ENCODE measurements around the gene CYP2W1.

The CYP2W1 gene

GRCh38 chr7:1005303-1005702 lies 22.3 kb downstream of the CYP2W1 start:
- TF ChIP-seq CTCF (IDR thresholded peaks at IDR 0.05; ENCODE audit: low read length, missing control alignments), result no peak
- no peak for DNase-seq (ENCODE audit: low read depth)
- H3K4me3 ChIP-seq (replicated peaks; ENCODE audit: low read depth, low read length), result no peak overlapping the region

GRCh38 chr7:1007901-1008300 lies 24.9 kb downstream of the CYP2W1 start:
- no peak overlapping the region for H3K4me3 ChIP-seq (replicated peaks; ENCODE audit: low read depth, low read length)
- no peak for DNase-seq (ENCODE audit: low read depth)
- no peak for TF ChIP-seq CTCF (IDR thresholded peaks at IDR 0.05; ENCODE audit: low read length, missing control alignments)

GRCh38 chr7:1008733-1009363 lies 25.9 kb downstream of the CYP2W1 start:
- no peak for DNase-seq (ENCODE audit: low read depth)
- TF ChIP-seq CTCF (IDR thresholded peaks at IDR 0.05; ENCODE audit: low read length, missing control alignments), result no peak
- H3K4me3 ChIP-seq (replicated peaks; ENCODE audit: low read depth, low read length), result no peak overlapping the region

- no peak for TF ChIP-seq CTCF (IDR thresholded peaks at IDR 0.05; ENCODE audit: low read length, missing control alignments)
- no peak for DNase-seq (ENCODE audit: low read depth)
- no peak overlapping the region for H3K4me3 ChIP-seq (replicated peaks; ENCODE audit: low read depth, low read length)
Observed at GRCh38 chr7:1009747-1010146, 26.8 kb downstream of the CYP2W1 start.

GRCh38 chr7:1010226-1010625 lies 27.2 kb downstream of the CYP2W1 start:
- DNase-seq (ENCODE audit: low read depth), result no peak
- H3K4me3 ChIP-seq (replicated peaks; ENCODE audit: low read depth, low read length), result no peak overlapping the region
- TF ChIP-seq CTCF (IDR thresholded peaks at IDR 0.05; ENCODE audit: low read length, missing control alignments), result no peak

GRCh38 chr7:1011297-1012003 lies 28.5 kb downstream of the CYP2W1 start:
- no peak for DNase-seq (ENCODE audit: low read depth)
- TF ChIP-seq CTCF (IDR thresholded peaks at IDR 0.05; ENCODE audit: low read length, missing control alignments), result no peak

More at GRCh38 chr7:1011297-1012003, 28.5 kb downstream of the CYP2W1 start:
- H3K4me3 ChIP-seq (replicated peaks; ENCODE audit: low read depth, low read length), result no peak overlapping the region

All from fibroblast of pulmonary artery (primary cell).